AG04449 (cell line): Measurements from ENCODE around the gene SLC6A11.

Source experiments
- CTCF ChIA-PET: fragments of 350-600 bp; formaldehyde crosslinking; extraction: SDS; loops from one replicate; lab custom pipeline; 2021; ENCODE audit warnings: antibody characterized with exemption; lab: Yijun Ruan, JAX
- POLR2A ChIA-PET: fragments of 400-600, 350-600 bp; formaldehyde crosslinking; extraction: SDS; loops from one replicate; lab custom pipeline; 2020; ENCODE audit warnings: antibody characterized with exemption, inconsistent platforms; lab: Yijun Ruan, JAX
- DNase-seq: peaks from one replicate; pipeline ENCODE4 v3.0.0-alpha.2; 2010; ENCODE audit warnings: low read depth, low spot score
- H3K4me3 ChIP-seq: 2 replicates; pipeline ENCODE4 v1.5.1; 2011; ENCODE audit warnings: low read depth, mild to moderate bottlenecking, control low read depth, low read length
- TF ChIP-seq, protein P1 (sequence below): IDR thresholded peaks from one replicate; pipeline ENCODE4 v1.5.1; 2011; ENCODE audit warnings: mild to moderate bottlenecking, moderate library complexity, low read length, control low read depth, inconsistent platforms; ENCODE audit not compliant: insufficient read depth; ENCODE audit errors: missing control alignments

SLC6A11 gene

GRCh38 chr3:10822708-10823515 is 6.9 kb downstream of the SLC6A11 start:
- ChIA-PET CTCF (no interaction called here), POLR2A (no interaction called here)
- TF ChIP-seq, protein P1, sequence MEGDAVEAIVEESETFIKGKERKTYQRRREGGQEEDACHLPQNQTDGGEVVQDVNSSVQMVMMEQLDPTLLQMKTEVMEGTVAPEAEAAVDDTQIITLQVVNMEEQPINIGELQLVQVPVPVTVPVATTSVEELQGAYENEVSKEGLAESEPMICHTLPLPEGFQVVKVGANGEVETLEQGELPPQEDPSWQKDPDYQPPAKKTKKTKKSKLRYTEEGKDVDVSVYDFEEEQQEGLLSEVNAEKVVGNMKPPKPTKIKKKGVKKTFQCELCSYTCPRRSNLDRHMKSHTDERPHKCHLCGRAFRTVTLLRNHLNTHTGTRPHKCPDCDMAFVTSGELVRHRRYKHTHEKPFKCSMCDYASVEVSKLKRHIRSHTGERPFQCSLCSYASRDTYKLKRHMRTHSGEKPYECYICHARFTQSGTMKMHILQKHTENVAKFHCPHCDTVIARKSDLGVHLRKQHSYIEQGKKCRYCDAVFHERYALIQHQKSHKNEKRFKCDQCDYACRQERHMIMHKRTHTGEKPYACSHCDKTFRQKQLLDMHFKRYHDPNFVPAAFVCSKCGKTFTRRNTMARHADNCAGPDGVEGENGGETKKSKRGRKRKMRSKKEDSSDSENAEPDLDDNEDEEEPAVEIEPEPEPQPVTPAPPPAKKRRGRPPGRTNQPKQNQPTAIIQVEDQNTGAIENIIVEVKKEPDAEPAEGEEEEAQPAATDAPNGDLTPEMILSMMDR: no peak
- no peak for DNase-seq
- no peak overlapping the region for H3K4me3 ChIP-seq

GRCh38 chr3:10823516-10823818 is 7.4 kb downstream of the SLC6A11 start:
- H3K4me3 ChIP-seq: no peak overlapping the region
- ChIA-PET CTCF (no interaction called here), POLR2A (no interaction called here)
- DNase-seq: no peak
- TF ChIP-seq, protein P1: no peak

- no peak for DNase-seq
- CTCF ChIA-PET: no interaction called here
- TF ChIP-seq, protein P1: no peak
- no peak overlapping the region for H3K4me3 ChIP-seq
- POLR2A ChIA-PET: no interaction called here
These were observed 8.4 kb downstream of the SLC6A11 start for GRCh38 chr3:10824468-10824867.

- ChIA-PET CTCF (no interaction called here), POLR2A (no interaction called here)
- no peak for DNase-seq
- no peak overlapping the region for H3K4me3 ChIP-seq
- TF ChIP-seq, protein P1: no peak
These were observed 17.9 kb downstream of the SLC6A11 start for GRCh38 chr3:10833855-10834414.

- DNase-seq: no peak
These were observed 18.9 kb downstream of the SLC6A11 start for GRCh38 chr3:10834951-10835350.

GRCh38 chr3:10835406-10835805 is 19.4 kb downstream of the SLC6A11 start:
- no peak for DNase-seq

More at GRCh38 chr3:10834951-10835350, 18.9 kb downstream of the SLC6A11 start:
- CTCF ChIA-PET: no interaction called here
- TF ChIP-seq, protein P1: no peak
- H3K4me3 ChIP-seq: no peak overlapping the region
- POLR2A ChIA-PET: no interaction called here

More at GRCh38 chr3:10835406-10835805, 19.4 kb downstream of the SLC6A11 start:
- TF ChIP-seq, protein P1: no peak
- no peak overlapping the region for H3K4me3 ChIP-seq
- ChIA-PET POLR2A (no interaction called here), CTCF (interaction anchor here (1.1 kb wide), 1 partner anchor 26 kb away, joined by 3 read pairs; no protein-coding TSS in a partner anchor)
